ENCODE data around the gene UFSP2.

DNA sequence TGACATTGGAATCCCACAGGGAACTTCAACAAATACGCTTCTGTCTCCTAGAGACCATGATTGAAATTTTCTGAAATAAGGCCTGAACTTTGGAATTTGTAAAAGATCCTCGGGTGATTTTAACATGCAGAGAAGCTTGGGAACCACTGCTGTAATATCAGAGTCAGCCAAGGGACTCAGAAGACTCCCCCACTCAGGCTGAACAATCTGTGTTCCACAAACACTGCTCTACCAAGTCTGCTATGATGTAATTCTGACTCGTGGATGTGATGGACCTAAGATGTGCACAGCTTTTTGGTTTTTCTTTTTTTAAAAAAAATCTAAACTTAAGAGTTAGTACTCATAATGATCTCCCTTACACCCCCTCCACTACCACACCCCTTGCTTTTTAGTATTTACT is 56.0 kb downstream of the UFSP2 start:
- TF ChIP-seq ZFP3 (CRISPR knock-in tag; IDR thresholded peaks at IDR 0.05) (no peak), TCF4 (CRISPR knock-in tag; IDR thresholded peaks at IDR 0.05; ENCODE audit: borderline replicate concordance) (no peak), RARB (CRISPR knock-in tag; IDR thresholded peaks at IDR 0.05) (no peak), BACH2 (CRISPR knock-in tag; IDR thresholded peaks at IDR 0.05; ENCODE audit: borderline replicate concordance) (no peak), CSDC2 (CRISPR knock-in tag; IDR thresholded peaks at IDR 0.05) (no peak)
- TF ChIP-seq, protein P1, sequence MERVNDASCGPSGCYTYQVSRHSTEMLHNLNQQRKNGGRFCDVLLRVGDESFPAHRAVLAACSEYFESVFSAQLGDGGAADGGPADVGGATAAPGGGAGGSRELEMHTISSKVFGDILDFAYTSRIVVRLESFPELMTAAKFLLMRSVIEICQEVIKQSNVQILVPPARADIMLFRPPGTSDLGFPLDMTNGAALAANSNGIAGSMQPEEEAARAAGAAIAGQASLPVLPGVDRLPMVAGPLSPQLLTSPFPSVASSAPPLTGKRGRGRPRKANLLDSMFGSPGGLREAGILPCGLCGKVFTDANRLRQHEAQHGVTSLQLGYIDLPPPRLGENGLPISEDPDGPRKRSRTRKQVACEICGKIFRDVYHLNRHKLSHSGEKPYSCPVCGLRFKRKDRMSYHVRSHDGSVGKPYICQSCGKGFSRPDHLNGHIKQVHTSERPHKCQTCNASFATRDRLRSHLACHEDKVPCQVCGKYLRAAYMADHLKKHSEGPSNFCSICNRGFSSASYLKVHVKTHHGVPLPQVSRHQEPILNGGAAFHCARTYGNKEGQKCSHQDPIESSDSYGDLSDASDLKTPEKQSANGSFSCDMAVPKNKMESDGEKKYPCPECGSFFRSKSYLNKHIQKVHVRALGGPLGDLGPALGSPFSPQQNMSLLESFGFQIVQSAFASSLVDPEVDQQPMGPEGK (CRISPR knock-in tag; IDR thresholded peaks at IDR 0.05; ENCODE audit: borderline replicate concordance): no peak
- TF ChIP-seq, protein P2, sequence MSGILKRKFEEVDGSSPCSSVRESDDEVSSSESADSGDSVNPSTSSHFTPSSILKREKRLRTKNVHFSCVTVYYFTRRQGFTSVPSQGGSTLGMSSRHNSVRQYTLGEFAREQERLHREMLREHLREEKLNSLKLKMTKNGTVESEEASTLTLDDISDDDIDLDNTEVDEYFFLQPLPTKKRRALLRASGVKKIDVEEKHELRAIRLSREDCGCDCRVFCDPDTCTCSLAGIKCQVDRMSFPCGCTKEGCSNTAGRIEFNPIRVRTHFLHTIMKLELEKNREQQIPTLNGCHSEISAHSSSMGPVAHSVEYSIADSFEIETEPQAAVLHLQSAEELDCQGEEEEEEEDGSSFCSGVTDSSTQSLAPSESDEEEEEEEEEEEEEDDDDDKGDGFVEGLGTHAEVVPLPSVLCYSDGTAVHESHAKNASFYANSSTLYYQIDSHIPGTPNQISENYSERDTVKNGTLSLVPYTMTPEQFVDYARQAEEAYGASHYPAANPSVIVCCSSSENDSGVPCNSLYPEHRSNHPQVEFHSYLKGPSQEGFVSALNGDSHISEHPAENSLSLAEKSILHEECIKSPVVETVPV (CRISPR knock-in tag; IDR thresholded peaks at IDR 0.05): no peak

All from SK-N-SH treated with all-trans-retinoic acid at 6 μM for 48 hours (cell line).